Lower leg skin (tissue), 4 donors: ENCODE data around the gene NYAP2. TPM values are rescaled to one million over a fixed set of nuclear protein-coding genes. Genes with fewer than 3 reads are reported as not detected.

Experiments used
- DNase-seq, 2 donors: peaks; one replicate each; pipeline ENCODE4 v3.0.0-alpha.2; 2019; ENCODE audit warnings: low spot score in 2 of 2
- H3K4me3 ChIP-seq: fragments of 200-600 bp; sonication (generic); 2 replicates; pipeline ENCODE4 v1.5.1; 2017; ENCODE audit warnings: mild to moderate bottlenecking, low read depth; ENCODE audit not compliant: poor library complexity, severe bottlenecking
- CTCF ChIP-seq, 3 donors: fragments of 450-650 bp; IDR thresholded peaks; one replicate each; pipeline ENCODE4 v1.5.1; 2016; ENCODE audit warnings: antibody characterized with exemption in 3 of 3, mild to moderate bottlenecking in 3 of 3, moderate library complexity in 2 of 3
- POLR2A ChIP-seq, 2 donors: fragments of 450-650 bp; IDR thresholded peaks; one replicate each; pipeline ENCODE4 v1.6.1; 2016 to 2017; ENCODE audit warnings: antibody characterized with exemption in 2 of 2, mild to moderate bottlenecking in 1 of 2, moderate library complexity in 1 of 2
- WGBS, 2 donors: methylation state at CpG; one replicate each; pipeline ENCODE4 v1.1.5; 2018; 5-methylcytosine and 5-hydroxymethylcytosine counted together
- intact Hi-C: fragments of 100-400 bp; cut with DNase I; formaldehyde crosslinking; loops from one replicate; pipeline ENCODE4 v1.15.0; 2023; ENCODE audit warnings: low total_unique reads
- total RNA-seq, 4 donors: library from RNA; depleted of rRNA; stranded (reverse); fragments of >200 nt; gene quantifications; one replicate each; pipeline ENCODE4 v1.1.0, GENCODE V29; 2016

NYAP2 gene
- total RNA-seq, 4 donors from 2014 or later = not detected

DNA sequence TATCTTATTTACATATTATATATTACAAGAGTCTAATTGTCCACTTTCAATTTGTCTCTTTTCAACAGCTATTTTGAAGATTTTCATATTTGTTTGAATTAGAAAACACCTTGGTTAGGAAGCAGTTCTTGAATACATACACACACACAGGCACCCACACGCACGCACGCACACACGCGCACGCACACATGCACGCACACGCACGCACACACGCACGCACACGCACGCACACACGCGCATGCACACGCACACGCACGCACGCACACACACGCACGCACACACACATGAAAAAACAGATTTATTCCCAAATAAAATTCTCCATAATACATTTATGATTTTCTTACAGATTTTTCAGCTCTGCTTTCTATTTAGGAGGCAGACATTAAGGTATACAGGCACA is 220.7 kb downstream of the NYAP2 start:
- intact Hi-C loops = no loop called here
- H3K4me3 ChIP-seq = no peak overlapping the region
- no peak for DNase-seq
- WGBS, 2 donors = 79 to 80% methylated on average over 21 of the region's 21 CpGs
- TF ChIP-seq CTCF (IDR thresholded peaks at IDR 0.05) (no peak), POLR2A (IDR thresholded peaks at IDR 0.05) (no peak)

DNA sequence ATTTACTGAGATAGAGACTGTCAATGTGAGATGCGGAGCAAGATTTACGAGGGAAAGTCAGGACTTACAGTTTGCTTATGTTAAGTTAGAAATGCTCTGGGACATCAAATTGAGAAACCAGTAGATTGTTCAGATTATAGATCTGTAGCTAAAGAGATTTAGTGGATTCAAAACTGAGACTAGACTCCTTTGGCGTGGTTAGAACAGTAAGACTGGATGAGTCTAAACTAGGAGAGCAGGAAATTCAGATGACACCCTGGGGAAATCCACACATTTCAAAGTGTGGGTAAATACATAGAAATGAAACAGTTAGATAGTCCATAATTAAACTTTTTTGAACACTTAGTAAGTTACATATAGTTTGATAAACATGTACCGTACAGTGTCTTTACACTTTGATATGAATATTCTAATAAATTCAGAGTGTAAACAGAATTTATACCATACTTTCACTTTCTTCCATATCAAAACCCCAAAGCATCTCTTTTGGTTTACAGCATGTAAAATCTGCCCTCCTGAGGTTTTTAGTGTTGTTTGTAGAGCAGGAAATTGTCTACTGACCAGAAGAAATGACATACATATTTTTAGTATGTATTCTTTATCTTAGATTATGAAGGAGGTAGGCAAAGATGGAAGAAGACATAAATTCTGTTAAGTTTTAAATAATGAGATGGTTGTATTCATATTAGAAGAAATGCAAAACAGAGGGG is 231.5 kb downstream of the NYAP2 start:
- TF ChIP-seq POLR2A (IDR thresholded peaks at IDR 0.05) (no peak), CTCF (IDR thresholded peaks at IDR 0.05) (no peak)
- no peak overlapping the region for H3K4me3 ChIP-seq
- intact Hi-C loops = no loop called here
- no peak for DNase-seq
- 85 to 86% methylated on average over 4 of the region's 4 CpGs for WGBS, 2 donors

GRCh38 chr2:225632351-225632750 is 232.8 kb downstream of the NYAP2 start:
- WGBS, 2 donors = 84 to 91% methylated on average over 3 of the region's 3 CpGs
- intact Hi-C loops = no loop called here
- TF ChIP-seq POLR2A (IDR thresholded peaks at IDR 0.05) (no peak), CTCF (IDR thresholded peaks at IDR 0.05) (no peak)
- DNase-seq = no peak
- no peak overlapping the region for H3K4me3 ChIP-seq

- no peak overlapping the region for H3K4me3 ChIP-seq
- intact Hi-C loops = no loop called here
- TF ChIP-seq POLR2A (IDR thresholded peaks at IDR 0.05) (no peak), CTCF (IDR thresholded peaks at IDR 0.05) (no peak)
- DNase-seq = no peak
- WGBS, 2 donors = 85 to 88% methylated on average over 1 of the region's 1 CpG
Observed at GRCh38 chr2:225636558-225636957, 237.0 kb downstream of the NYAP2 start.

GRCh38 chr2:225637259-225637658 is 237.7 kb downstream of the NYAP2 start:
- TF ChIP-seq CTCF (IDR thresholded peaks at IDR 0.05) (no peak), POLR2A (IDR thresholded peaks at IDR 0.05) (no peak)
- intact Hi-C loops = no loop called here
- WGBS, 2 donors = 28 to 34% methylated on average over 6 to 7 of the region's 7 CpGs
- no peak overlapping the region for H3K4me3 ChIP-seq
- DNase-seq = no peak

GRCh38 chr2:225640550-225640949 is 241.0 kb downstream of the NYAP2 start:
- 85 to 90% methylated on average over 3 of the region's 3 CpGs for WGBS, 2 donors
- TF ChIP-seq POLR2A (IDR thresholded peaks at IDR 0.05) (no peak), CTCF (IDR thresholded peaks at IDR 0.05) (no peak)
- intact Hi-C loops = no loop called here
- no peak overlapping the region for H3K4me3 ChIP-seq
- DNase-seq = no peak
